SK-N-MC (cell line): Measurements from ENCODE around the gene HIBADH.

Experiments
- EZH2 ChIP-seq: fragments of 200-600 bp; sonication (generic); IDR thresholded peaks from one replicate; pipeline ENCODE4 v1.6.1; 2017; ENCODE audit warnings: antibody characterized with exemption
- FOXP2 ChIP-seq: optimal IDR thresholded peaks from 2 replicates; pipeline ENCODE3; 2011; ENCODE audit warnings: mild to moderate bottlenecking, moderate library complexity; ENCODE audit not compliant: insufficient read depth; ENCODE audit errors: extremely low read length, control extremely low read depth
- POLR2AphosphoS5 ChIP-seq: IDR thresholded peaks from 2 replicates; pipeline ENCODE4 v1.6.1; 2012; ENCODE audit warnings: mild to moderate bottlenecking, low read depth, low read length, borderline replicate concordance

DNA sequence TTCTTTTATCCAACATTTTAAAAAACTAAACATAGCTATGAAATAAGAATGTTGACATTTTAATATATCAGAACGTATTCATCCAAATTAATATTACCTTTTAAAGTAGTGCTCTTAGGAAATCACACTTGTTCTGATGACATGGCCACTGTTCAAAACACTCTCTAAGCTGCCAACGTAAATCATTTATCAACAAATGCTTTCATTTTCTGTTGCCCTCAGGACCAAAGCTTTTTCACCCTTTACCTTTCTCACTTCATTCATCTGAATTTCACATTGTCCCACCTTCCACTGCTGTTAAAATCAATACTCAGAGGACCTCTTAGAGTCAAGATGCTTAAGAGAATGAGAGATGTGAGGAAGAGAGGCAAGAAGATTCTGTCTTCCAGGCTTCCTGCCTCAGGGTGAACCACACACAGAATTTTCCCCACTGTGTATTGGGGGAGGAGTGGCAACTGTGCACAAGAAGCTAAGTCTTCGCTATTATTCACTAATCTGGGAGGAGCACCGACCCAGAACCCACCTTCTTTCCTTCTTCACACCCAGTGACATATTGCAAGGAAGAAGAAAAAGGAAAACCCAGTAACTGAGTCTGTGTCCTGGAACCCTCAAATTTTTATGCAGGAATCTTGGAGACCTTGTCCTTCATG, 21.0 kb downstream of the HIBADH start:
- TF ChIP-seq POLR2AphosphoS5 (no peak), EZH2 (no peak), FOXP2 (no peak)
